H9 (cell line): ENCODE results near the gene SDK1. TPM values are rescaled to one million over a fixed set of nuclear protein-coding genes. Genes with fewer than 3 reads are reported as not detected.

ENCODE experiments used
- DNase-seq: peaks from one replicate; pipeline ENCODE4 v3.0.0-alpha.2; 2017
- H2AFZ ChIP-seq: one replicate; pipeline ENCODE4 v1.6.1; 2013; ENCODE audit warnings: mild to moderate bottlenecking, low read length, control low read depth, moderate library complexity
- H2AK5ac ChIP-seq: 2 replicates; pipeline ENCODE4 v1.6.1; 2013; ENCODE audit warnings: low read length, control low read depth, mixed read lengths; ENCODE audit not compliant: insufficient read length
- H2BK120ac ChIP-seq: one replicate; pipeline ENCODE4 v1.6.1; 2013; ENCODE audit warnings: low read depth, mild to moderate bottlenecking, low read length, control low read depth, inconsistent platforms; ENCODE audit not compliant: poor library complexity, severe bottlenecking
- H2BK12ac ChIP-seq: 2 replicates; pipeline ENCODE4 v1.6.1; 2013; ENCODE audit warnings: low read length, control low read depth, mixed read lengths, low read depth; ENCODE audit not compliant: insufficient read length
- H2BK15ac ChIP-seq: 2 replicates; pipeline ENCODE4 v1.6.1; 2013; ENCODE audit warnings: low read depth, low read length, control low read depth
- H2BK20ac ChIP-seq: one replicate; pipeline ENCODE4 v1.6.1; 2013; ENCODE audit warnings: low read depth, mild to moderate bottlenecking, low read length, control low read depth, inconsistent platforms; ENCODE audit not compliant: poor library complexity, severe bottlenecking
- H2BK5ac ChIP-seq: 2 replicates; pipeline ENCODE4 v1.6.1; 2013; ENCODE audit warnings: low read length, control low read depth, mixed read lengths; ENCODE audit not compliant: insufficient read length
- H3K14ac ChIP-seq: 2 replicates; pipeline ENCODE4 v1.6.1; 2013; ENCODE audit warnings: low read length, control low read depth; ENCODE audit not compliant: insufficient read depth
- H3K18ac ChIP-seq: 2 replicates; pipeline ENCODE4 v1.6.1; 2013; ENCODE audit warnings: low read depth, mild to moderate bottlenecking, mixed read lengths, low read length, control low read depth; ENCODE audit not compliant: insufficient read length
- H3K23ac ChIP-seq: 2 replicates; pipeline ENCODE4 v1.6.1; 2013; ENCODE audit warnings: low read length, control low read depth, mixed read lengths, low read depth; ENCODE audit not compliant: insufficient read length
- H3K23me2 ChIP-seq: 2 replicates; pipeline ENCODE4 v1.6.1; 2013; ENCODE audit warnings: low read depth, mild to moderate bottlenecking, mixed read lengths, low read length, control low read depth; ENCODE audit not compliant: insufficient read length, poor library complexity, severe bottlenecking
- H3K27ac ChIP-seq: 2 replicates; pipeline ENCODE4 v1.5.1; 2013; ENCODE audit warnings: low read length, control low read depth, mixed read lengths, low read depth; ENCODE audit not compliant: insufficient read length
- H3K27me3 ChIP-seq: 2 replicates; pipeline ENCODE4 v1.6.1; 2013; ENCODE audit warnings: low read length, control low read depth, inconsistent platforms; ENCODE audit not compliant: insufficient read depth
- H3K4ac ChIP-seq: 2 replicates; pipeline ENCODE4 v1.6.1; 2013; ENCODE audit warnings: low read depth, mild to moderate bottlenecking, control low read depth, inconsistent platforms, low read length, moderate library complexity
- H3K4me1 ChIP-seq: 2 replicates; pipeline ENCODE4 v1.6.1; 2013; ENCODE audit warnings: low read length, control low read depth, inconsistent platforms; ENCODE audit not compliant: insufficient read depth
- H3K4me2 ChIP-seq: 2 replicates; pipeline ENCODE4 v1.6.1; 2013; ENCODE audit warnings: low read length, control low read depth, mixed read lengths; ENCODE audit not compliant: insufficient read length, insufficient read depth
- H3K56ac ChIP-seq: 2 replicates; pipeline ENCODE4 v1.6.1; 2013; ENCODE audit warnings: low read depth, mild to moderate bottlenecking, mixed read lengths, low read length, control low read depth; ENCODE audit not compliant: insufficient read length
- H3K79me1 ChIP-seq: 2 replicates; pipeline ENCODE4 v1.6.1; 2013; ENCODE audit warnings: low read depth, mild to moderate bottlenecking, moderate library complexity, low read length, control low read depth, inconsistent platforms; ENCODE audit not compliant: insufficient read depth, poor library complexity, severe bottlenecking
- H3K79me2 ChIP-seq: 2 replicates; pipeline ENCODE4 v1.6.1; 2013; ENCODE audit warnings: low read length, control low read depth, inconsistent platforms; ENCODE audit not compliant: insufficient read depth
- H3K9ac ChIP-seq: 2 replicates; pipeline ENCODE4 v1.6.1; 2013; ENCODE audit warnings: low read length, control low read depth, mixed read lengths; ENCODE audit not compliant: insufficient read length; ENCODE audit errors: extremely low read depth
- H3K9me3 ChIP-seq: one replicate; pipeline ENCODE4 v1.6.1; 2013; ENCODE audit warnings: low read depth, low read length, inconsistent platforms; ENCODE audit not compliant: control insufficient read depth
- H3T11ph ChIP-seq: one replicate; pipeline ENCODE4 v1.6.1; 2013; ENCODE audit warnings: mild to moderate bottlenecking, low read length, control low read depth, inconsistent platforms
- H4K20me1 ChIP-seq: one replicate; pipeline ENCODE4 v1.6.1; 2013; ENCODE audit not compliant: control insufficient read depth, insufficient read length, insufficient read depth
- H4K5ac ChIP-seq: 2 replicates; pipeline ENCODE4 v1.6.1; 2013; ENCODE audit warnings: low read depth, mild to moderate bottlenecking, mixed read lengths, low read length, control low read depth; ENCODE audit not compliant: insufficient read length
- H4K8ac ChIP-seq: replicated peaks from 2 replicates; pipeline ENCODE4 v1.6.1; 2013; ENCODE audit warnings: low read length, control low read depth, mixed read lengths, low read depth; ENCODE audit not compliant: insufficient read length
- H4K91ac ChIP-seq: 2 replicates; pipeline ENCODE4 v1.6.1; 2013; ENCODE audit warnings: low read depth, mild to moderate bottlenecking, moderate library complexity, mixed read lengths, low read length, control low read depth; ENCODE audit not compliant: insufficient read length
- H3K27ac Mint-ChIP-seq, 3 experiments: 2 replicates in 2 of 3; 3 replicates in 1 of 3; pipeline ENCODE4 v1.8.0; 2020 to 2021; ENCODE audit warnings: mixed read lengths in 3 of 3, mild to moderate bottlenecking in 1 of 3, moderate library complexity in 1 of 3
- H3K27me3 Mint-ChIP-seq: 2 replicates; pipeline ENCODE4 v1.8.0; 2021; ENCODE audit warnings: low read depth, mild to moderate bottlenecking, moderate library complexity, mixed read lengths
- H3K36me3 Mint-ChIP-seq, 3 experiments: 2 replicates in 2 of 3; 3 replicates in 1 of 3; pipeline ENCODE4 v1.8.0; 2020 to 2021; ENCODE audit warnings: low read depth in 3 of 3, mixed read lengths in 3 of 3; ENCODE audit not compliant: insufficient read depth in 1 of 3
- H3K4me1 Mint-ChIP-seq, 2 experiments: 2 replicates each; pipeline ENCODE4 v1.8.0; 2020; ENCODE audit warnings: mixed read lengths in 2 of 2
- H3K4me3 Mint-ChIP-seq, 2 experiments: 2 replicates in 1 of 2; 3 replicates in 1 of 2; pipeline ENCODE4 v1.8.0; 2020 to 2021; ENCODE audit warnings: mild to moderate bottlenecking in 2 of 2, mixed read lengths in 2 of 2, moderate library complexity in 1 of 2
- H3K9me3 Mint-ChIP-seq, 2 experiments: 2 replicates in 1 of 2; 3 replicates in 1 of 2; pipeline ENCODE4 v1.8.0; 2020; ENCODE audit warnings: mild to moderate bottlenecking in 2 of 2, mixed read lengths in 2 of 2, moderate library complexity in 1 of 2
- WGBS: extraction: QIAGEN DNeasy Blood & Tissue Kit; methylation state at CpG from one replicate; pipeline ENCODE4 v1.1.7; 2013; ENCODE audit warnings: missing lambda C conversion rate, low lambda C conversion rate, mixed read lengths; ENCODE audit not compliant: insufficient read length; ENCODE audit errors: extremely low coverage; 5-methylcytosine and 5-hydroxymethylcytosine counted together
- total RNA-seq: library from RNA; stranded (reverse); gene quantifications from 2 replicates; pipeline ENCODE4 v1.2.1, GENCODE V29; 2021
- TF ChIP-seq, protein P1 (sequence below): fragments of 200-600 bp; sonication (generic); conservative IDR thresholded peaks from 3 replicates; pipeline ENCODE4 v1.8.0; 2021; ENCODE audit warnings: antibody characterized with exemption, mild to moderate bottlenecking

The SDK1 gene
- total RNA-seq, 1 experiment from 2014 or later: 8.7 TPM

DNA sequence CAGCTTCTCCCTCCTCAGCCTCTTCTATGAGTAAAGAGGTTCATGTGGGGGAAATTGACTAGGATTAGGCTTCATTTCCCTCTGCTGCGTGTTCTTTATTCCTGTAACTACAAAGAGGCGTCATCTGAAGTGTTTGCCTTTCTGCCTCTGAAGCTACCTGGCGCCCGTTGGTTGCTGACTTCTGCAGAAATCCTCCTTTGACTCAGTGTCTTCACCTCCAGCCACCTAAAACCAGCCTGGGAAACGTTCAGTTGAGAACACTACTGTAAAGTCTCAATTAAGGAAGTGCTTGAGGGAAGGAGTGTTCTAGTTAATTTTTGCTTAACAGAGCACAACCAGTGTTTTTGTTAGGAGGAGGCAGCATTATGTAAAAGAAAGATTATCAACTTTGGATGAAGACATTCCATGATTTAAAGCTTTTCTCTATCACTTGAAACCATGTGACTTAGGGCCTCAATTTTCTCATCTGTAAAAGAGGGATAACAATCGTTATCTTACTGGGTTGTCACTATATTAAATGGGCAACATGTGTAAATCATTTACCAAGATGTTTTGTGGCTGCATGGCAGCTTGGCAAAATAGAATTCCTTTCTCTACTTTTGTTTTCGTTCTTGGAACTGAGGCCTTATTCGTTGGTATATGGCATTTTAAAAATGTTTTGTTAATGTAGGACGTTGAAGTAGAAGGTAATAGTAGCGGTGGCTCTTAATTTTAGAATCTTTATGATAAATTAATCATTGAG lies 642.9 kb downstream of the SDK1 start:
- Histone ChIP-seq H3K4ac (no peak overlapping the region), H2AFZ (no peak overlapping the region), H3K4me2 (no peak overlapping the region), H2BK15ac (no peak overlapping the region), H2BK20ac (no peak overlapping the region), H3K14ac (no peak overlapping the region), H4K91ac (no peak overlapping the region), H3K79me1 (no peaks in the 10 kb centered on the region), H2AK5ac (no peak overlapping the region), H4K5ac (no peak overlapping the region), H3K4me1 (peaks cover 2% of the 10 kb centered on the region; the same call in 1 of the 2 replicates), H3K18ac (no peak overlapping the region), H2BK5ac (no peak overlapping the region), H4K20me1 (no peaks in the 10 kb centered on the region), H3K9me3 (no peaks in the 10 kb centered on the region), H3K27me3 (no peaks in the 10 kb centered on the region), H2BK120ac (peak overlapping the region; percentile 28), H3K56ac (no peak overlapping the region), H3K23ac (no peak overlapping the region), H3K23me2 (no peaks in the 10 kb centered on the region), H2BK12ac (no peak overlapping the region), H3T11ph (no peak overlapping the region), H4K8ac (no peak overlapping the region), H3K9ac (no peak overlapping the region), H3K27ac (no peak overlapping the region), H3K79me2 (no peaks in the 10 kb centered on the region)
- Mint-ChIP-seq H3K9me3 (peaks cover 3 to 10% of the 10 kb centered on the region in 2 experiments; a peak in 3 of 5 replicates), H3K36me3 (peaks cover 0 to 8% (median 0%) of the 10 kb centered on the region in 3 experiments; a peak in 5 of 7 replicates), H3K27me3 (peaks cover 2% of the 10 kb centered on the region), H3K4me1 (peaks cover 13 to 16% of the 10 kb centered on the region in 2 experiments), H3K4me3 (no peak overlapping the region), H3K27ac (peak overlapping the region in 1 of 3 experiments; percentile 24; a peak in 1 of 7 replicates)
- TF ChIP-seq, protein P1, sequence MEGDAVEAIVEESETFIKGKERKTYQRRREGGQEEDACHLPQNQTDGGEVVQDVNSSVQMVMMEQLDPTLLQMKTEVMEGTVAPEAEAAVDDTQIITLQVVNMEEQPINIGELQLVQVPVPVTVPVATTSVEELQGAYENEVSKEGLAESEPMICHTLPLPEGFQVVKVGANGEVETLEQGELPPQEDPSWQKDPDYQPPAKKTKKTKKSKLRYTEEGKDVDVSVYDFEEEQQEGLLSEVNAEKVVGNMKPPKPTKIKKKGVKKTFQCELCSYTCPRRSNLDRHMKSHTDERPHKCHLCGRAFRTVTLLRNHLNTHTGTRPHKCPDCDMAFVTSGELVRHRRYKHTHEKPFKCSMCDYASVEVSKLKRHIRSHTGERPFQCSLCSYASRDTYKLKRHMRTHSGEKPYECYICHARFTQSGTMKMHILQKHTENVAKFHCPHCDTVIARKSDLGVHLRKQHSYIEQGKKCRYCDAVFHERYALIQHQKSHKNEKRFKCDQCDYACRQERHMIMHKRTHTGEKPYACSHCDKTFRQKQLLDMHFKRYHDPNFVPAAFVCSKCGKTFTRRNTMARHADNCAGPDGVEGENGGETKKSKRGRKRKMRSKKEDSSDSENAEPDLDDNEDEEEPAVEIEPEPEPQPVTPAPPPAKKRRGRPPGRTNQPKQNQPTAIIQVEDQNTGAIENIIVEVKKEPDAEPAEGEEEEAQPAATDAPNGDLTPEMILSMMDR: no peak
- 100% methylated on average over 3 of the region's 10 CpGs for WGBS
- DNase-seq: no peak
